Mesendoderm (in vitro differentiated cells): ENCODE results near the gene CDH12.

Experiments
- DNase-seq: peaks from one replicate; pipeline ENCODE4 v3.0.0; 2013
- H2AK5ac ChIP-seq: 2 replicates; pipeline ENCODE4 v1.6.1; 2013; ENCODE audit warnings: low read length, inconsistent platforms
- H2BK120ac ChIP-seq: 2 replicates; pipeline ENCODE4 v1.6.1; 2013; ENCODE audit warnings: low read depth, mild to moderate bottlenecking, low read length, moderate library complexity, mixed read lengths
- H2BK15ac ChIP-seq: replicated peaks from 2 replicates; pipeline ENCODE4 v1.6.1; 2013; ENCODE audit warnings: low read depth, mild to moderate bottlenecking, moderate library complexity
- H2BK5ac ChIP-seq: 2 replicates; pipeline ENCODE4 v1.6.1; 2013; ENCODE audit warnings: low read length, inconsistent platforms
- H3K18ac ChIP-seq: 2 replicates; pipeline ENCODE4 v1.6.1; 2013; ENCODE audit warnings: mild to moderate bottlenecking, low read length, mixed read lengths
- H3K23ac ChIP-seq: one replicate; pipeline ENCODE4 v1.6.1; 2013; ENCODE audit warnings: low read length
- H3K27ac ChIP-seq: 2 replicates; pipeline ENCODE4 v1.5.1; 2013; ENCODE audit warnings: low read depth, mild to moderate bottlenecking, inconsistent platforms, low read length, moderate library complexity
- H3K27me3 ChIP-seq: 2 replicates; pipeline ENCODE4 v1.6.1; 2013; ENCODE audit warnings: low read length, control low read depth, mild to moderate bottlenecking, inconsistent platforms; ENCODE audit not compliant: insufficient read depth, poor library complexity
- H3K36me3 ChIP-seq: 2 replicates; pipeline ENCODE4 v1.6.1; 2013; ENCODE audit warnings: low read length, inconsistent platforms; ENCODE audit not compliant: control insufficient read depth, insufficient read depth
- H3K4ac ChIP-seq: one replicate; pipeline ENCODE4 v1.6.1; 2013; ENCODE audit warnings: low read depth, mild to moderate bottlenecking, low read length, moderate library complexity
- H3K4me1 ChIP-seq: 2 replicates; pipeline ENCODE4 v1.6.1; 2013; ENCODE audit warnings: low read depth, low read length, inconsistent platforms; ENCODE audit not compliant: control insufficient read depth
- H3K4me2 ChIP-seq: 2 replicates; pipeline ENCODE4 v1.6.1; 2013; ENCODE audit warnings: low read length
- H3K4me3 ChIP-seq: 2 replicates; pipeline ENCODE4 v1.5.1; 2013; ENCODE audit warnings: mild to moderate bottlenecking, low read length
- H3K56ac ChIP-seq: one replicate; pipeline ENCODE4 v1.6.1; 2013; ENCODE audit warnings: low read length
- H3K79me1 ChIP-seq: 2 replicates; pipeline ENCODE4 v1.6.1; 2013; ENCODE audit warnings: low read length, inconsistent platforms
- H3K79me2 ChIP-seq: 2 replicates; pipeline ENCODE4 v1.6.1; 2013; ENCODE audit warnings: mild to moderate bottlenecking, low read length; ENCODE audit not compliant: control insufficient read depth, insufficient read depth
- H3K9ac ChIP-seq: 2 replicates; pipeline ENCODE4 v1.6.1; 2013; ENCODE audit warnings: low read length, inconsistent platforms
- H4K5ac ChIP-seq: one replicate; pipeline ENCODE4 v1.6.1; 2013; ENCODE audit warnings: low read length
- H4K8ac ChIP-seq: one replicate; pipeline ENCODE4 v1.6.1; 2013; ENCODE audit warnings: low read depth, mild to moderate bottlenecking, control low read depth, low read length, moderate library complexity
- WGBS: extraction: QIAGEN DNeasy Blood & Tissue Kit; methylation state at CpG from one replicate; pipeline ENCODE4 v1.1.7; 2013; ENCODE audit warnings: low lambda C conversion rate, missing lambda C conversion rate; ENCODE audit not compliant: insufficient coverage; ENCODE audit errors: extremely low coverage; 5-methylcytosine and 5-hydroxymethylcytosine counted together

Gene CDH12

GRCh38 chr5:22514231-22514630 is 338.9 kb downstream of the CDH12 start:
- Histone ChIP-seq H3K4me3 (no peak overlapping the region), H3K4me1 (no peaks in the 10 kb centered on the region), H2BK5ac (no peak overlapping the region), H3K18ac (no peak overlapping the region), H3K27me3 (no peaks in the 10 kb centered on the region), H3K4ac (no peak overlapping the region), H3K56ac (no peak overlapping the region), H3K4me2 (no peak overlapping the region), H3K36me3 (no peaks in the 10 kb centered on the region), H3K27ac (no peak overlapping the region), H2BK120ac (no peak overlapping the region), H4K5ac (no peak overlapping the region), H3K79me2 (no peaks in the 10 kb centered on the region), H3K79me1 (no peaks in the 10 kb centered on the region), H3K23ac (no peak overlapping the region), H2BK15ac (no peak overlapping the region), H4K8ac (no peak overlapping the region), H3K9ac (no peak overlapping the region), H2AK5ac (no peak overlapping the region)
- no peak for DNase-seq

GRCh38 chr5:22505891-22506290 is 347.3 kb downstream of the CDH12 start:
- Histone ChIP-seq H2BK15ac (no peak overlapping the region), H3K27me3 (no peaks in the 10 kb centered on the region), H3K4ac (peak overlapping the region; percentile 36), H3K4me1 (no peaks in the 10 kb centered on the region), H3K4me2 (no peak overlapping the region), H3K27ac (no peak overlapping the region), H4K5ac (no peak overlapping the region), H2AK5ac (no peak overlapping the region), H3K4me3 (no peak overlapping the region), H3K56ac (no peak overlapping the region), H3K23ac (no peak overlapping the region), H3K36me3 (no peaks in the 10 kb centered on the region), H2BK5ac (no peak overlapping the region), H3K79me1 (no peaks in the 10 kb centered on the region), H3K18ac (peak overlapping the region; percentile 51), H4K8ac (no peak overlapping the region), H2BK120ac (no peak overlapping the region), H3K79me2 (no peaks in the 10 kb centered on the region), H3K9ac (no peak overlapping the region)
- no CpG with 5 or more reads among the region's 3 CpGs for WGBS
- no peak for DNase-seq

GRCh38 chr5:22504411-22504810 is 348.7 kb downstream of the CDH12 start:
- Histone ChIP-seq H3K27me3 (no peaks in the 10 kb centered on the region), H3K23ac (no peak overlapping the region), H3K9ac (no peak overlapping the region), H2AK5ac (no peak overlapping the region), H2BK120ac (no peak overlapping the region), H4K5ac (no peak overlapping the region), H3K56ac (no peak overlapping the region), H3K79me2 (no peaks in the 10 kb centered on the region), H4K8ac (no peak overlapping the region), H3K4me3 (no peak overlapping the region), H3K4ac (no peak overlapping the region), H2BK15ac (no peak overlapping the region), H2BK5ac (no peak overlapping the region), H3K79me1 (no peaks in the 10 kb centered on the region), H3K27ac (no peak overlapping the region), H3K36me3 (no peaks in the 10 kb centered on the region), H3K18ac (no peak overlapping the region), H3K4me2 (no peak overlapping the region), H3K4me1 (no peaks in the 10 kb centered on the region)
- WGBS: no CpG with 5 or more reads among the region's 3 CpGs
- peak; percentile 69 for DNase-seq

- Histone ChIP-seq H2AK5ac (no peak overlapping the region), H3K27me3 (no peaks in the 10 kb centered on the region), H3K79me1 (no peaks in the 10 kb centered on the region), H4K8ac (no peak overlapping the region), H2BK5ac (no peak overlapping the region), H3K4me3 (no peak overlapping the region), H3K4me1 (no peaks in the 10 kb centered on the region), H3K79me2 (no peaks in the 10 kb centered on the region), H3K36me3 (no peaks in the 10 kb centered on the region), H3K27ac (no peak overlapping the region), H3K9ac (no peak overlapping the region), H3K56ac (no peak overlapping the region), H2BK15ac (no peak overlapping the region), H2BK120ac (no peak overlapping the region), H3K4me2 (no peak overlapping the region), H3K23ac (no peak overlapping the region), H3K4ac (no peak overlapping the region), H4K5ac (no peak overlapping the region), H3K18ac (no peak overlapping the region)
- no peak for DNase-seq
- whole genome bisulfite sequencing: no CpG with 5 or more reads among the region's 1 CpG
These were observed 352.6 kb downstream of the CDH12 start for GRCh38 chr5:22500556-22500955.

GRCh38 chr5:22496666-22497065 is 356.5 kb downstream of the CDH12 start:
- H3K27me3 ChIP-seq: no peaks in the 10 kb centered on the region
- no peak overlapping the region for H2BK15ac ChIP-seq
- WGBS: no CpG with 5 or more reads among the region's 4 CpGs
- H3K27ac ChIP-seq: no peak overlapping the region
- H3K9ac ChIP-seq: no peak overlapping the region
- H3K4me3 ChIP-seq: no peak overlapping the region
- no peak overlapping the region for H3K4me2 ChIP-seq
- H2BK120ac ChIP-seq: no peak overlapping the region
- no peak overlapping the region for H4K5ac ChIP-seq
- no peak overlapping the region for H3K4ac ChIP-seq
- DNase-seq: no peak
- H2BK5ac ChIP-seq: no peak overlapping the region
- no peaks in the 10 kb centered on the region for H3K36me3 ChIP-seq
- H3K56ac ChIP-seq: no peak overlapping the region
- no peaks in the 10 kb centered on the region for H3K79me2 ChIP-seq
- no peak overlapping the region for H3K23ac ChIP-seq
- no peak overlapping the region for H3K18ac ChIP-seq
- no peaks in the 10 kb centered on the region for H3K79me1 ChIP-seq
- no peak overlapping the region for H2AK5ac ChIP-seq
- H3K4me1 ChIP-seq: no peaks in the 10 kb centered on the region
- H4K8ac ChIP-seq: no peak overlapping the region

GRCh38 chr5:22495016-22495720 is 358.0 kb downstream of the CDH12 start:
- Histone ChIP-seq H2BK120ac (no peak overlapping the region), H3K36me3 (no peaks in the 10 kb centered on the region), H3K4me1 (no peaks in the 10 kb centered on the region), H3K18ac (no peak overlapping the region), H3K79me2 (no peaks in the 10 kb centered on the region), H3K4ac (no peak overlapping the region), H3K27ac (no peak overlapping the region), H3K23ac (no peak overlapping the region), H2AK5ac (no peak overlapping the region), H3K9ac (no peak overlapping the region), H2BK5ac (no peak overlapping the region), H2BK15ac (no peak overlapping the region), H3K79me1 (no peaks in the 10 kb centered on the region), H3K56ac (no peak overlapping the region), H3K4me2 (no peak overlapping the region), H4K5ac (no peak overlapping the region), H4K8ac (no peak overlapping the region), H3K27me3 (no peaks in the 10 kb centered on the region), H3K4me3 (no peak overlapping the region)
- no peak for DNase-seq
- no CpG with 5 or more reads among the region's 2 CpGs for WGBS
